H1 (cell line): ENCODE results near the gene EPSTI1. TPM values are rescaled to one million over a fixed set of nuclear protein-coding genes. Genes with fewer than 3 reads are reported as not detected.

Experiments used
- CTCF ChIA-PET: fragments of 300-600 bp; sonication (Branson Sonifier 250); formaldehyde crosslinking; loops from one replicate; lab custom pipeline; 2021; ENCODE audit not compliant: partially characterized antibody; lab: Charles Lee
- POLR2A ChIA-PET: fragments of 300-600 bp; sonication (Branson Sonifier 250); formaldehyde crosslinking; loops from one replicate; lab custom pipeline; 2021; ENCODE audit warnings: inconsistent platforms; ENCODE audit not compliant: partially characterized antibody; lab: Charles Lee
- DNase-seq, 2 experiments: peaks; one replicate each; pipeline versions ENCODE4 v3.0.0 to v3.0.0-alpha.2; 2010 to 2022; ENCODE audit warnings: low spot score in 2 of 2, low read depth in 1 of 2, mixed read lengths in 1 of 2
- FAIRE-seq: peaks from 2 replicates; lab custom pipeline; 2011; peaks lifted over from hg19 to GRCh38; lab: Jason Lieb, UNC
- H2AFZ ChIP-seq: 2 replicates; pipeline ENCODE4 v1.8.1; 2012; ENCODE audit warnings: low read length, inconsistent platforms
- H2AK5ac ChIP-seq: 2 replicates; pipeline ENCODE4 v1.6.1; 2013; ENCODE audit warnings: low read depth, low read length
- H2BK120ac ChIP-seq: replicated peaks from 2 replicates; pipeline ENCODE3; 2013; ENCODE audit warnings: low read depth, low read length, inconsistent platforms
- H2BK12ac ChIP-seq: 2 replicates; pipeline ENCODE4 v1.6.1; 2013; ENCODE audit warnings: low read depth, low read length
- H2BK15ac ChIP-seq: 2 replicates; pipeline ENCODE4 v1.6.1; 2013; ENCODE audit warnings: low read length
- H2BK20ac ChIP-seq: 2 replicates; pipeline ENCODE4 v1.6.1; 2013; ENCODE audit warnings: low read length
- H2BK5ac ChIP-seq: 2 replicates; pipeline ENCODE4 v1.6.1; 2013; ENCODE audit warnings: low read depth, low read length
- H3K14ac ChIP-seq: 2 replicates; pipeline ENCODE4 v1.6.1; 2013; ENCODE audit warnings: inconsistent platforms; ENCODE audit not compliant: insufficient read length
- H3K18ac ChIP-seq: 2 replicates; pipeline ENCODE4 v1.6.1; 2013; ENCODE audit warnings: low read length; ENCODE audit errors: extremely low read depth
- H3K23ac ChIP-seq: 2 replicates; pipeline ENCODE4 v1.6.1; 2013; ENCODE audit warnings: inconsistent platforms; ENCODE audit not compliant: insufficient read length
- H3K23me2 ChIP-seq: 2 replicates; pipeline ENCODE4 v1.6.1; 2013; ENCODE audit warnings: low read depth, low read length
- H3K27ac ChIP-seq: 2 replicates; pipeline ENCODE4 v1.6.1; 2011; ENCODE audit warnings: low read depth, low read length, inconsistent platforms
- H3K27me3 ChIP-seq, 4 experiments: replicated peaks in 1 of 4; 1 replicate in 1 of 4; 2 replicates in 3 of 4; pipeline versions ENCODE4 v1.6.1 to v1.8.1; 2011 to 2013; ENCODE audit warnings: low read length in 3 of 4, mild to moderate bottlenecking in 3 of 4, inconsistent platforms in 2 of 4, mixed read lengths in 2 of 4, moderate library complexity in 1 of 4; ENCODE audit not compliant: control insufficient read depth in 3 of 4, insufficient read depth in 3 of 4; ENCODE audit errors: extremely low read depth in 1 of 4
- H3K36me3 ChIP-seq, 4 experiments: 2 replicates each; pipeline versions ENCODE4 v1.6.1 to v1.8.1; 2011 to 2013; ENCODE audit warnings: mild to moderate bottlenecking in 4 of 4, low read length in 3 of 4, moderate library complexity in 2 of 4, control low read depth in 1 of 4, inconsistent platforms in 1 of 4; ENCODE audit not compliant: insufficient read depth in 4 of 4, control insufficient read depth in 2 of 4
- H3K4ac ChIP-seq: replicated peaks from 2 replicates; pipeline ENCODE3; 2013; ENCODE audit warnings: low read length, low read depth, mixed read lengths, inconsistent platforms; ENCODE audit not compliant: insufficient read length
- H3K4me1 ChIP-seq, 4 experiments: replicated peaks in 1 of 4; 1 replicate in 1 of 4; 2 replicates in 3 of 4; pipeline versions ENCODE4 v1.6.1 to v1.8.1; 2011 to 2013; ENCODE audit warnings: low read length in 3 of 4, inconsistent platforms in 2 of 4, mixed read lengths in 1 of 4; ENCODE audit not compliant: insufficient read depth in 4 of 4, control insufficient read depth in 3 of 4
- H3K4me2 ChIP-seq, 2 experiments: 2 replicates each; pipeline versions ENCODE4 v1.6.1 to v1.8.1; 2011 to 2013; ENCODE audit warnings: low read depth in 2 of 2, low read length in 2 of 2, control low read depth in 1 of 2, inconsistent platforms in 1 of 2, mild to moderate bottlenecking in 1 of 2; ENCODE audit not compliant: insufficient read depth in 1 of 2
- H3K4me3 ChIP-seq, 4 experiments: fragments of 200-600, 300-600 bp in 1 of 4; sonication (generic), shearing (Covaris generic), sonication (Bioruptor Twin) in 1 of 4; 2 replicates each; pipeline versions ENCODE4 v1.5.1 to v1.8.1; 2011 to 2016; ENCODE audit warnings: low read length in 4 of 4, low read depth in 3 of 4, control low read depth in 2 of 4, inconsistent platforms in 2 of 4, mild to moderate bottlenecking in 2 of 4, mixed read lengths in 1 of 4, moderate library complexity in 1 of 4; ENCODE audit not compliant: insufficient read depth in 2 of 4; ENCODE audit errors: extremely low read depth in 1 of 4
- H3K56ac ChIP-seq: replicated peaks from 2 replicates; pipeline ENCODE3; 2013; ENCODE audit warnings: low read depth, mild to moderate bottlenecking, mixed read lengths, low read length, inconsistent platforms; ENCODE audit not compliant: insufficient read length
- H3K79me1 ChIP-seq: 2 replicates; pipeline ENCODE4 v1.6.1; 2013; ENCODE audit warnings: low read depth, low read length, control low read depth
- H3K79me2 ChIP-seq, 2 experiments: 2 replicates each; pipeline versions ENCODE4 v1.6.1 to v1.8.1; 2012 to 2013; ENCODE audit warnings: low read length in 2 of 2, mild to moderate bottlenecking in 2 of 2, inconsistent platforms in 1 of 2; ENCODE audit not compliant: insufficient read depth in 2 of 2, control insufficient read depth in 1 of 2
- H3K9ac ChIP-seq, 4 experiments: replicated peaks in 1 of 4; 1 replicate in 1 of 4; 2 replicates in 3 of 4; pipeline versions ENCODE4 v1.6.1 to v1.8.1; 2011 to 2013; ENCODE audit warnings: low read depth in 3 of 4, low read length in 3 of 4, control low read depth in 2 of 4, mild to moderate bottlenecking in 2 of 4, moderate library complexity in 2 of 4, inconsistent platforms in 1 of 4; ENCODE audit errors: extremely low read depth in 1 of 4
- H3K9me3 ChIP-seq, 2 experiments: 2 replicates each; pipeline versions ENCODE4 v1.6.1 to v1.8.1; 2012 to 2013; ENCODE audit warnings: mild to moderate bottlenecking in 2 of 2, moderate library complexity in 2 of 2, control low read depth in 1 of 2, inconsistent platforms in 1 of 2, low read depth in 1 of 2, low read length in 1 of 2, mixed read lengths in 1 of 2; ENCODE audit not compliant: insufficient read depth in 2 of 2
- H4K20me1 ChIP-seq, 2 experiments: replicated peaks in 1 of 2; 2 replicates each; pipeline versions ENCODE3 to v1.8.1; 2011 to 2013; ENCODE audit warnings: inconsistent platforms in 2 of 2, low read length in 2 of 2, mild to moderate bottlenecking in 1 of 2; ENCODE audit not compliant: insufficient read depth in 2 of 2, control insufficient read depth in 1 of 2
- H4K5ac ChIP-seq: 2 replicates; pipeline ENCODE4 v1.6.1; 2013; ENCODE audit warnings: low read length, low read depth, mixed read lengths, inconsistent platforms; ENCODE audit not compliant: insufficient read length
- H4K8ac ChIP-seq: 2 replicates; pipeline ENCODE4 v1.8.0; 2013; ENCODE audit warnings: mild to moderate bottlenecking, moderate library complexity, low read length, inconsistent platforms; ENCODE audit not compliant: insufficient read depth; ENCODE audit errors: extremely low read depth
- H4K91ac ChIP-seq: replicated peaks from 2 replicates; pipeline ENCODE3; 2013; ENCODE audit warnings: low read length, mixed read lengths, inconsistent platforms; ENCODE audit not compliant: insufficient read length
- CHD1 ChIP-seq: IDR thresholded peaks from 2 replicates; pipeline ENCODE4 v1.6.1; 2012; ENCODE audit warnings: low read depth, low read length, improper control_type of control experiment
- POLR2A ChIP-seq, 2 experiments: IDR thresholded peaks; 1 replicate in 1 of 2; 2 replicates in 1 of 2; pipeline ENCODE4 v1.6.1; 2011; ENCODE audit warnings: low read depth in 2 of 2, low read length in 2 of 2, mild to moderate bottlenecking in 2 of 2; ENCODE audit errors: control extremely low read depth in 1 of 2
- WGBS, 2 experiments: shearing (Covaris generic) in 1 of 2; methylation state at CpG; one replicate each; pipeline versions ENCODE4 v1.1.6 to v1.1.7; 2013 to 2015; ENCODE audit warnings: low lambda C conversion rate in 2 of 2, mixed read lengths in 2 of 2, inconsistent platforms in 1 of 2, low coverage in 1 of 2, missing lambda C conversion rate in 1 of 2; ENCODE audit not compliant: insufficient replicate concordance in 2 of 2, insufficient coverage in 1 of 2, insufficient read length in 1 of 2; ENCODE audit errors: extremely low coverage in 1 of 2, missing lambda C conversion rate in 1 of 2; 5-methylcytosine and 5-hydroxymethylcytosine counted together
- polyA plus RNA-seq, 7 experiments: library from polyadenylated mRNA; depleted of rRNA in 3 of 7; stranded (reverse) in 5 of 7; unstranded in 2 of 7; fragments of >200 nt in 5 of 7; fragments of 200-250 nt in 2 of 7; gene quantifications; 1 replicate in 5 of 7; 2 replicates in 1 of 7; 4 replicates in 1 of 7; pipeline versions ENCODE4 v1.2.1 to v1.2.3, GENCODE V29; 2011 to 2013; ENCODE audit warnings: missing spikeins in 2 of 7, mixed read lengths in 2 of 7
- total RNA-seq: library from RNA; stranded (reverse); fragmentation: NEBNext Ultra II Directional; extraction: Animal tissue kit (Norgen Biotek cat#: 25700); gene quantifications from 2 replicates; pipeline ENCODE4 v1.2.1, GENCODE V29; 2021

EPSTI1 gene
- total and polyA plus RNA-seq, 2 of the 8 experiments (the other 6 are each of a cell fraction or from before 2014, with no cell fraction given): 0.23 to 0.37 TPM

GRCh38 chr13:42957881-42958280 lies 34.2 kb downstream of the EPSTI1 start:
- Histone ChIP-seq H2BK5ac (no peak overlapping the region), H2AK5ac (no peak overlapping the region), H4K8ac (no peak overlapping the region), H3K9ac (no peak overlapping the region), H4K20me1 (no peaks in the 10 kb centered on the region), H3K9me3 (no peaks in the 10 kb centered on the region), H2AFZ (no peak overlapping the region), H3K4ac (no peak overlapping the region), H3K36me3 (no peaks in the 10 kb centered on the region), H3K4me2 (no peak overlapping the region), H3K18ac (no peak overlapping the region), H3K27ac (no peak overlapping the region), H3K4me3 (no peak overlapping the region), H3K23me2 (no peaks in the 10 kb centered on the region), H3K4me1 (no peaks in the 10 kb centered on the region), H2BK20ac (no peak overlapping the region), H2BK15ac (no peak overlapping the region), H2BK120ac (no peak overlapping the region), H3K56ac (no peak overlapping the region), H3K79me2 (no peaks in the 10 kb centered on the region), H2BK12ac (no peak overlapping the region), H4K91ac (no peak overlapping the region), H3K27me3 (no peaks in the 10 kb centered on the region), H3K79me1 (no peaks in the 10 kb centered on the region), H4K5ac (no peak overlapping the region), H3K14ac (no peak overlapping the region), H3K23ac (no peak overlapping the region)
- TF ChIP-seq POLR2A (IDR thresholded peaks at IDR 0.05; ENCODE audit: control extremely low read depth in 1 of 2, low read depth in 2 of 2, low read length in 2 of 2): no peak
- TF ChIP-seq CHD1: no peak
- ChIA-PET CTCF (no interaction called here), POLR2A (no interaction called here)
- 100% methylated on average over 2 of the region's 2 CpGs; no CpG with 5 or more reads in 1 of the 2 experiments for WGBS, 2 experiments
- FAIRE-seq: no peak
- no peak for DNase-seq
